Head of caudate nucleus (tissue), 42 donors: ENCODE data around the gene ZNF333.

Experiments
- DNase-seq, 42 donors: peaks; one replicate each; pipeline versions ENCODE4 v3.0.0 to v3.0.0-alpha.2; 2020 to 2021; ENCODE audit warnings: mixed read lengths in 7 of 42
- intact Hi-C: fragments of 100-400 bp; cut with DNase I; formaldehyde crosslinking; loops from one replicate; pipeline ENCODE4 v1.15.0; 2022

ZNF333 gene

GRCh38 chr19:14694641-14695266, 4.9 kb downstream of the ZNF333 start:
- no peak for DNase-seq
- intact Hi-C loops = loop anchor here (5.0 kb wide), 1 partner anchor 122 kb away; the partner anchor contains the start of gene NDUFB7

- peak in 3 of 42 donors; percentile 2 to 16 (median 3) for DNase-seq
- intact Hi-C loops = no loop called here
Measured at GRCh38 chr19:14695471-14695870, 5.6 kb downstream of the ZNF333 start.

GRCh38 chr19:14699641-14700040, 9.8 kb downstream of the ZNF333 start:
- DNase-seq = no peak
- intact Hi-C loops = no loop called here

- DNase-seq = no peak
- intact Hi-C loops = no loop called here
Measured at GRCh38 chr19:14700711-14701375, 11.0 kb downstream of the ZNF333 start.

GRCh38 chr19:14703833-14704232, 14.0 kb downstream of the ZNF333 start:
- intact Hi-C loops = no loop called here
- DNase-seq = no peak

GRCh38 chr19:14704450-14704849, 14.6 kb downstream of the ZNF333 start:
- DNase-seq = no peak
- intact Hi-C loops = no loop called here

GRCh38 chr19:14715841-14716240, 26.0 kb downstream of the ZNF333 start:
- DNase-seq = no peak
- intact Hi-C loops = no loop called here

GRCh38 chr19:14718522-14719116, 28.8 kb downstream of the ZNF333 start:
- intact Hi-C loops = no loop called here
- DNase-seq = no peak

GRCh38 chr19:14719162-14719561, 29.3 kb downstream of the ZNF333 start:
- intact Hi-C loops = no loop called here
- no peak for DNase-seq

GRCh38 chr19:14722127-14722526, 32.3 kb downstream of the ZNF333 start:
- intact Hi-C loops = no loop called here
- DNase-seq = no peak

- no peak for DNase-seq
Measured at GRCh38 chr19:14728595-14728994, 38.7 kb downstream of the ZNF333 start.

GRCh38 chr19:14731200-14731599, 41.4 kb downstream of the ZNF333 start:
- no peak for DNase-seq
- intact Hi-C loops = no loop called here

More at GRCh38 chr19:14728595-14728994, 38.7 kb downstream of the ZNF333 start:
- intact Hi-C loops = no loop called here

- intact Hi-C loops = no loop called here
- DNase-seq = peak in 1 of 42 donors; percentile 2
Measured at GRCh38 chr19:14732510-14732909, 42.7 kb downstream of the ZNF333 start.

GRCh38 chr19:14733574-14733973, 43.7 kb downstream of the ZNF333 start:
- intact Hi-C loops = no loop called here
- no peak for DNase-seq

GRCh38 chr19:14735915-14736314, 46.1 kb downstream of the ZNF333 start:
- DNase-seq = no peak
- intact Hi-C loops = no loop called here

- DNase-seq = no peak
- intact Hi-C loops = no loop called here
Measured at GRCh38 chr19:14746886-14747285, 57.0 kb downstream of the ZNF333 start.

GRCh38 chr19:14748601-14749000, 58.8 kb downstream of the ZNF333 start:
- intact Hi-C loops = no loop called here
- no peak for DNase-seq

GRCh38 chr19:14758816-14759215, 69.0 kb downstream of the ZNF333 start:
- intact Hi-C loops = no loop called here

GRCh38 chr19:14761607-14762006, 71.8 kb downstream of the ZNF333 start:
- DNase-seq = no peak
- intact Hi-C loops = no loop called here

More at GRCh38 chr19:14758816-14759215, 69.0 kb downstream of the ZNF333 start:
- peak in 1 of 42 donors; percentile 16 for DNase-seq

GRCh38 chr19:14762111-14762510, 72.3 kb downstream of the ZNF333 start:
- DNase-seq = no peak
- intact Hi-C loops = no loop called here
